ENCODE results near the gene NKX6-2.

NKX6-2 gene

DNA sequence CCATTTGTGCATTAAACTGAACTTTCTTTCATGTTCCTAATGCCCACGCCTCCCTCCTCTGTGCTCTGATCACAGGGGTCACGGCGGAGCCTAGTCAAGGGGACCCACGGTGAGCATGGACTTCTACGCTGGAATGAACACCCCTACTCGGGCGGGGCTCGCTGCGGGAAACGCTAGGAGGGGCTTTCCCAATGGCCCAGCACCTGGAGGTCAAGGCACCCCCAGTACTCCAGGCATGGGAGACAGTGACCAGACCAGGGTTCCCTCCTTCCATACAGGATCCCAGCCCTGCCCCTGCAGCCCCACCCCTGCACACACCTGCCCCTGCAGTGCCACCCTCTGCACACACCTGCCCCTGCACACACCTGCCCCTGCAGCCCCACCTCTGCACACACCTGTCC, 27.1 kb upstream of the NKX6-2 start:
- DNase-seq (ENCODE audit: low read depth in 2 of 2), result no peak

- no peak for DNase-seq (ENCODE audit: low read depth in 2 of 2)
Measured at GRCh38 chr10:132812520-132812919, 26.6 kb upstream of the NKX6-2 start.

- no peak for DNase-seq (ENCODE audit: low read depth in 2 of 2)
Measured at GRCh38 chr10:132811891-132812481, 26.0 kb upstream of the NKX6-2 start.

DNA sequence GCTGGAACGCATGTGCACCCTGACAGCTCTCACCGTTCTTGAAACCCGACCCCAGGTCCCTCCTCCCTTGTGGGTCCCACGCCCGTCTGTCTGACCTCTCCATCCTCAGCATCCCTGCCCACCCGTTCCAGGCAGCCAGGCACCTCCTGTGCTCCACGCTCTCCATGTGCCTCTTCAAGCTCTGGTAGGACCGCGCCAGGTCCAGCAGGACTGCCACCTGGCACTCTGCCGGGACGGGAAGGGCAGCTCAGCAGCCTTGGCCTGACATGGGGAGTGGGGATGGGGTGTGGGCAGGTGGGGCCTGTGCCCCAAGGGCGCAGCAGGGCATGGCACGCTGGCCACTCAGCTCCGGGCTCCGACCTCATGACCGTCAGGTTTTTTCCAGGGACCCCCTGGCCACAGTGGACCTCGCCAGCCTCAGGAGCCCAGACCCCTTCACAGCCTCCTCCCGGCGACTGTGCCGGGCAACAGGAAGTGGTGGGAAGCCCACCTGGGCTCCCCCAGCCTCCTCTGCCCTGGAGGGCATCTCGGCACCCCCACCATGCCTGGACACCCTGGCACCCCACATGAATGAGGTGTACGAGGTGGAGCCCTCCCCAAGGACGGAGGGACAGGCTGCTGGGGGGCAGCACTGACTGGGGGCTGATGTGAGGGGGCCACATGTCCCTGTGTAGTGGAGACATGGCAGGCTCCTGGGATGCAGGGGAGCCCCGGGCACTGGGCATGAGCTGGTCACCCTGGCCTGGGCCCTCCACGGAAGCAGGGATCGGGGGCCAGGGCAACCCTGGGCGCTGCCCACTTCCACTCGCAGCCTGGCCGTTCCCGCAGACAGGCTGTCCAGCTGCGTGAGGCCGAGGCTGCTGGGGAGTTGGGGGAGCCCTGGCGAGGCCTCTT, 25.1 kb upstream of the NKX6-2 start:
- no peak for DNase-seq (ENCODE audit: low read depth in 2 of 2)

DNA sequence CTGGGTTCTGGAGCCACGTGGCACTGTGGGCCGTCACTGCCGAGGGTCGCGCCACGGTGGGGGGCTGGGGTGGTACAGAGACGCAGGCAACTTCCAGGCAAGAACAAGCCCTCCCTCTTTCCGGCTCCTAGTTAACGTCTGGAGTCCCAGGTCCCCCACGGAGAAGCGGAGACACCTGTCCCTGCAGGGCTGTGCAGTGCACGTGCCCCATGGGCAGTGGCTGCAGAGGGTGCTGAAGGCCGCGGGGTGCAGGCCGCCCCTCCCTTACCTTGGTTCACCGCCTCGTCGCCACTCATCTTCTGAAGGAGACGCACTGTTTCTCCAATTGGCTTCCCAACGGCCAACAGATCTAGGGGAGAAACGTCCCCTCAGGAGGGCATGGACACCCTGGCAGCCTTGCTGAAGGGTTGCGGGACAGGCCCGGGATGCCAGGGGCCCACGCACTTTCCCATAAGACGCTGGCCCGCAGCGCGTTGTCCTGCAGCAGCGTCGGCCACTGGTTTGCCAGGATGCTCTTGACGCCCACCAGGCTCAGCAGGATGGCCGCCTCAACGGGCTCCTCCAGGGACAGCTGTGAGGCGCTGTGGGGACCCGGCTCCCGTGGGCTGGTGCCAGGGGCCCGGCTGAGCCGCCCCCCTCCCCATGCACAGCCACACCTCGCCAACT, 24.3 kb upstream of the NKX6-2 start:
- no peak for DNase-seq (ENCODE audit: low read depth in 2 of 2)

DNA sequence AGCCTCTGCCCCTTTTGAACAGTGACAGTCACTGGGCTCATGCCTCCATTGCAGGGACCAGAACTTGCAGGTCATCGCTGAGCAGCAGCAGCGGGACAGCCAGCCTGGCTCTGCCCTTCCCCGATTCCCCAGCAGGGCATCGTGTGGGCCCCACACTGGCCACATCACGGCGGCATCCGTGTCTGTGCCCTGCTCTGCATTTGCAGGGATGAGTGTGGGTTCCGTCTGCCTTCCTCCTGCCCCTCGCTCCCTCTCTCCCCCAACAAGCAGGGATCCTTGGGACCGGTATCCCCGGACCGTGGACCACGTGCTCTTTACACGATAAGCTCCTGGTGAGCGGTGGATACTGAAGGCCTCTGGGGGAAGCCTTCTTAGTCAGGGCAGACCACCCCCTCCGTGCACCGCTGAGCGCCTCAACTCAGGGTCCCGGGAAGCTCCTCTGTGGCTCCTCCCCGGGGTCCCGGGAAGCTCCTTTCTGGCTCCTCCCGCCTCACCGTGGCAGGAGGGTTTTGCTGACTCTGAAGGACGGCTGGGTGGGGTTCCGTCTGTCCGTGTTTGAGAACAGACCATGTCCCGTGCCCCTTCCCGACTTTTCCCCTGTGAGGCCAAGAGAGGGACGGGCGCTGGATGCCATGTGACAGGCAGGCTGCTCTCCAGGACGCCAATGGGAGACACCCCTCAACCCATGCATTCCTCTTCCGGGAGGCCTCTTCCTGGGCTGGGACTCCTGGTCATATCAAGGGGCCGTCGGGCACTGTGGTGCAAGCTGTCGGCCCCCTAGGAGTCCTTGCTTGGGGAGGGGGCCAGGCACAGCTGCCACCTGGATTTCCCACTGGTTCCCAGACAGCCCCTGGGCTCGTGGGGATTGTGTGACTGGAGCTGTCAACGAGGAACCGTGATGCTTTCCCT, 23.5 kb upstream of the NKX6-2 start:
- DNase-seq (ENCODE audit: low read depth in 2 of 2), result no peak

DNA sequence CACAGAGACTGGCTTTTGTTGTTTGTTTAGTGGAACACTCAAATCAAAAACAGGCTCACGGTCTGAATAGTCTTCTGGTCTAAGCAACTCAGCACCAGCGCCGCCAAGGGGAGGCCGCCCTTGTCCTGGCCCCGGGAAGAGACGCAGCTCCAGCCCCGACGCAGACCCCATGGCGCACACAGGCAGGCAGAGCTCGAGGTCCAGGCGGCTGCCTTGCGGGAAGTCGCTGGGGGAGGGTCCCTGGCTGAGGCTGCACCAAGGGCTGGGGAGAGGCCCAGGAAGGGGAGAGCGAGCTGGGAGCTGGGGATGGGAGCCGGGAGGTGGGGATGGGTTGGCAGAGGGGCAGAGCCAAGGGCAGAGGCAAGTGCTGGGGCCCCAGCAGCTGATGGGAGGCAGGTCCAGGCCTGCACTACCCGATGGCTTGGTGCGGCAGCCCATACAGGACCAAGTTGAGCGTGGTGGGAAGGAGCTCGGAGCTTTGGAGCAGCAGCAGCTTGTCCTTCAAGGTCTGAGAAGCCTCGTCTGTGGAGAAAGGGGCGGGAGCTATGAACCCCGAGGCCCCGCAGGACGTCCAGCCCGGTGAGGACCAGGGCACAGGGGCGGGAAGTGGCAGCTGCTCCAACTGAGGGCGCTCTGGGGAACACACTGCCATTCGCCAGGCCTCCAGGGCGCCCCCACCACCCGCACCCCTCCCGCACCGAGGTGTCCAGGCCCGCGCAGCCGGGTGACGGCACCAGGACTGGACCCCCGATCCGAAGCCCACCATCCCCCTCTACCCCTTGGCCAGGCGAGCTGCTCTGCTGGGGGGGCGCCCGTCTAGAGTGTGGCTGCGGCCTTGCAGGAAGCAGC, 22.7 kb upstream of the NKX6-2 start:
- no peak for DNase-seq (ENCODE audit: low read depth in 2 of 2)

DNA sequence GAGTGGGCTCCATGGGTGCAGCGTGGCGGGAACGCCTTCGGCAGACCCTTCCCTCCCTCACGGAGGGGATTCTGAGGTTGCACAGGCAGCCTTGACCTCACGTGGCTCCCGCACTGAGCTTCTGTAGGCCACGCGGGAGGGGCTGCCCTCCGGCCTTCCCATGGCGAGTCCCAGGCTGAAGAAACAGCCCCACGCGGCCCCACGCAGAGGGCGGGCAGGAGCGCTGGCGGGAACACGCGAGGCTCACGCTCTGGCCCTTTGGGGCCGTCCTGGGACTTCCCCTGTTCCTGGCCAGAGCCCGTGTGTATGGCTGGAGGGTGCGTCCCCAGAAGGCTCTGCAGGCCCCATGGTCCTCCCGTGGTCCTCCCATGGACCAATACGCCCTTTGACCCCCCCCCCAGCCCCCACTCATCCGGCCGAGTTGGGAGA, 21.7 kb upstream of the NKX6-2 start:
- no peak for DNase-seq (ENCODE audit: low read depth in 2 of 2)

DNA sequence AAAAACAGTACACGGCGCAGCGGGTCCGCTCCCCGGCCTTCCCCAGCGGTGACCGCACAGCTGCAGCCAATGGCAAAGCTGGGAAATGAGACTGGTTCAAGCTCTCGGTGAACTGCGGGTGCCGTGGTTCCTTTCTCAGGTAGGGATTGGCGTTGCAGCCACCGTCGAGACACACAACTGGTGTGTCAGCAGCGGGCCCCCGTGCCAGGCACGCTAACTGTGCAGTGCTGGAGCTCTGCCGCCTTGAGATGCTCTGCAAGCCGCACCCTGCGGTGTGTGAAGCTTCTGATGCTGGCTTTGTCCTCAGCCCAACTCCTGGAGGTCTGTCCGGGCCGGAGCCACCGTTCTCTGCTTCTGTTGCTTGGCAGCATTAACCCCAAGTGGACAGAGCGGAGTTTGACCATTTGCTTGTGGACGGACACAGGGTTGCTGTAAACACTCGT, 20.6 kb upstream of the NKX6-2 start:
- DNase-seq (ENCODE audit: low read depth in 2 of 2), result no peak

DNA sequence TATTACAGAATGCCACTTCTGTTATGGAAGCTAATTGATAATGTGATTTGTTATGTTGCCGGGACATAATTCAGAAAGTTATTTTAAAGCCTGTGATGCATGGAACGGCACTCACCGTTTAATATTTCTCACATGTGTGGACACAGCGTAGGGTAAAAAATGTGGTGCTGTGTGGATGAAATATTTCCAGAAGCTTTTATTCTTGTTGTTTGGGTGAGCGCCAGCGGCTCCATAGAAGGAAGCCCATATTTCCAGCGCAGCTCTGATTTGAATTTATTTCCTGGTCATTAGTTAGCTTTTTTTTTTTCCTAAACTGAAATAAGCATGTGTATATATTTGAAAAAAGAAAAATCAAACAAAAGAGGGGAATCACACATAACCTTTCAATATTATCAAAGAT, 20.2 kb upstream of the NKX6-2 start:
- DNase-seq (ENCODE audit: low read depth in 2 of 2), result peak in 1 of 2 experiments; percentile 5

DNA sequence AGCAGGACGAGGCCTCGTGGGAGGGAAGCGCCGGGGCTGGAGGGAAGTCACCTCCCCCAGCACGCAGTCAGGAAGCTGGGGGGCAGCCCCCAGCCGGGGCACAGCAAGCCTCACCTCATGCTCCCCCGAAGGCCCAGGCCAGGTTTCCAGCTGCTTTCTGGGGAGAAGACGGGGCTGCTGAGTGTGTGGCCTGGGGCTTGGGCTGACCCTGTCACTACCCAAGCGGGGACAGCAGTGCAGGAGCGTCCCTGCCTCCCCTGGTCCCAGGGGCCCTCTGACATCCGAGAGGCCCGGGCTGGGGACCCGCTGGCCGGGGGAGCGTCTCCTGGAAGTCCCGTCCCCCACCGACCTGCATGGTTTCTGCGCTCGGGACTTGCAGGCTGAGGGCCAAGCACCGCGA, 19.7 kb upstream of the NKX6-2 start:
- no peak for DNase-seq (ENCODE audit: low read depth in 2 of 2)

- no peak for DNase-seq (ENCODE audit: low read depth in 2 of 2)
Measured at GRCh38 chr10:132804785-132805426, 19.0 kb upstream of the NKX6-2 start.

GRCh38 chr10:132804287-132804686, 18.3 kb upstream of the NKX6-2 start:
- DNase-seq (ENCODE audit: low read depth in 2 of 2), result no peak

DNA sequence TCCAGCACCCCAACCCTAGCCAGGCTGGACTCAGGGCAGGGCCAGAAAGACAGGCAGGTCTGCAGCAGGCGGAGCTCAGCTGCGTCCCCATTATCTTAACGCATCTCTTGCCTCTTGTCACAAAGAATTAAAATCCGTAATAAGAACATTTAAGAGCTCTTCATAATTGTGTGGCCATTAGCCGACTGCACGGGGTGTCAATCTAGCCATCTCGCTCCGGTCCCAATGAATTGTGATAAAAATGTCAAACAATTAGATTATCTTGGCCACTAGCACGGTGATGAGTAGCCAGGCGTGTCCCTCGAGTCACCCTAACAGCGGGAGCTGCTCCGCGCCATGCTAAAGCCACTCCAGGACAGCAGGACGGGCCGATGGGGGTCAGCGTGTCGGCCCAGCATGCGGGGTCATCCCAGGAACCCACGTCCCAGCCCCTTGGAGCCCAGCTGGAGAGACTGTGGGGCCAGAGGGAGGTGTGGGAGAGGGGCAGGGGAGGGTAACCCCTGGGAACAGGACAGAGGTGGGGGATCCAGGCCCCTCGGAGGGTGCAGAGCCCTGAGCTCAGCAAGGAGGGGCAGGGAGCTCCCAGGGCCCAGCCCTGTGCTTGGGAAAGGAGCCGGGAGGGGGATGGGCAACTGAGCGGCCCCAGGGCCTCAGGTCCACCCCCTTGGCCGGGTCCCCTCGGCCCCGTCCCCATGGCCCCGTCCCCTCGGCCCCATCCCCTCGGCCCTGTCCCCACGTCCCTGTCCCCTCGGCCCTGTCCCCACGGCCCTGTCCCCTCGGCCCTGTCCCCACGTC, 17.7 kb upstream of the NKX6-2 start:
- DNase-seq (ENCODE audit: low read depth in 2 of 2), result no peak

GRCh38 chr10:132802694-132803320, 16.9 kb upstream of the NKX6-2 start:
- no peak for DNase-seq (ENCODE audit: low read depth in 2 of 2)

- DNase-seq (ENCODE audit: low read depth in 2 of 2), result no peak
Measured at GRCh38 chr10:132802048-132802447, 16.1 kb upstream of the NKX6-2 start.

- DNase-seq (ENCODE audit: low read depth in 2 of 2), result no peak
Measured at GRCh38 chr10:132799865-132800264, 13.9 kb upstream of the NKX6-2 start.

DNA sequence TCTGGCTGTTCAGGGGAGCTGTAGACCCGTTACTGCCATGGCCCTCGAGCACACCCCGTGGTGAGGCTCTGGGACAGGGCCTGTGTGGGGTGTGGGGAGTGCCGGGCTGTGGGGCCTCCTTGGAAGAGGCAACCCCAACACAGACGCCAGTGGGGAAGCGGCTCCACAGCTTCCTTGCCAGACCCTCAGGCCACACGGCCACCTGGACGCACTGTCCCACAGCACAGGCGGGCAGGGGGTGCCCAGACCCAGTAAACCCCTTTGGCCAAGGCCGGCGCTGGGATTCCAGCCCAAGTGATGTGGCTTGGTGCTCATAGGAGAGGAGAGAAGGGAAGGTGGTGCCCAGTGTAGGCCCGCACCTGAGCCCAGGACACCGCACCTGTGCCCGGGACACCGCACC, 12.9 kb upstream of the NKX6-2 start:
- no peak for DNase-seq (ENCODE audit: low read depth in 2 of 2)

GRCh38 chr10:132798403-132798802, 12.5 kb upstream of the NKX6-2 start:
- DNase-seq (ENCODE audit: low read depth in 2 of 2), result no peak

Data from fibroblast of skin of left quadriceps (primary cell).